Mucosa of stomach (tissue), 1 donor: ENCODE results near the gene SH3D19.

Experiments
- H3K27me3 ChIP-seq: one replicate; pipeline ENCODE4 v1.7.0; 2013; ENCODE audit warnings: mild to moderate bottlenecking, low read length; ENCODE audit not compliant: control insufficient read depth, insufficient read depth
- H3K36me3 ChIP-seq: one replicate; pipeline ENCODE4 v1.7.0; 2013; ENCODE audit warnings: low read length; ENCODE audit not compliant: control insufficient read depth, insufficient read depth
- H3K4me1 ChIP-seq: one replicate; pipeline ENCODE4 v1.7.0; 2013; ENCODE audit warnings: mild to moderate bottlenecking, low read length; ENCODE audit not compliant: control insufficient read depth, insufficient read depth
- H3K4me3 ChIP-seq: one replicate; pipeline ENCODE4 v1.7.0; 2013; ENCODE audit warnings: low read length
- H3K9ac ChIP-seq: one replicate; pipeline ENCODE4 v1.7.0; 2013; ENCODE audit warnings: mild to moderate bottlenecking, low read length, moderate library complexity
- H3K9me3 ChIP-seq: one replicate; pipeline ENCODE4 v1.7.0; 2013; ENCODE audit warnings: mild to moderate bottlenecking, low read length, moderate library complexity; ENCODE audit not compliant: control insufficient read depth
- donor health status: Pancreatic carcinoma.

SH3D19 gene

GRCh38 chr4:151218343-151218742, 107.1 kb downstream of the SH3D19 start:
- Histone ChIP-seq H3K4me1 (no peaks in the 10 kb centered on the region), H3K9ac (no peak overlapping the region), H3K27me3 (no peaks in the 10 kb centered on the region)

GRCh38 chr4:151217326-151217725, 108.1 kb downstream of the SH3D19 start:
- Histone ChIP-seq H3K9me3 (no peaks in the 10 kb centered on the region), H3K27me3 (no peaks in the 10 kb centered on the region), H3K4me3 (no peak overlapping the region), H3K36me3 (no peaks in the 10 kb centered on the region), H3K4me1 (no peaks in the 10 kb centered on the region), H3K9ac (no peak overlapping the region)

More at GRCh38 chr4:151218343-151218742, 107.1 kb downstream of the SH3D19 start:
- H3K9me3 ChIP-seq = no peaks in the 10 kb centered on the region
- H3K4me3 ChIP-seq = no peak overlapping the region
- no peaks in the 10 kb centered on the region for H3K36me3 ChIP-seq

- H3K36me3 ChIP-seq = no peaks in the 10 kb centered on the region
- H3K27me3 ChIP-seq = no peaks in the 10 kb centered on the region
- no peak overlapping the region for H3K4me3 ChIP-seq
- H3K9me3 ChIP-seq = no peaks in the 10 kb centered on the region
- H3K4me1 ChIP-seq = no peaks in the 10 kb centered on the region
- H3K9ac ChIP-seq = no peak overlapping the region
Measured at GRCh38 chr4:151215295-151215694, 110.1 kb downstream of the SH3D19 start.

- no peaks in the 10 kb centered on the region for H3K27me3 ChIP-seq
- H3K36me3 ChIP-seq = no peaks in the 10 kb centered on the region
- no peak overlapping the region for H3K9ac ChIP-seq
- H3K4me1 ChIP-seq = peaks cover 26% of the 10 kb centered on the region
- H3K4me3 ChIP-seq = no peak overlapping the region
- no peaks in the 10 kb centered on the region for H3K9me3 ChIP-seq
Measured at GRCh38 chr4:151207868-151208267, 117.5 kb downstream of the SH3D19 start.

- H3K4me3 ChIP-seq = no peak overlapping the region
- no peak overlapping the region for H3K9ac ChIP-seq
- H3K9me3 ChIP-seq = no peaks in the 10 kb centered on the region
- H3K27me3 ChIP-seq = no peaks in the 10 kb centered on the region
- H3K4me1 ChIP-seq = peaks cover 27% of the 10 kb centered on the region
- H3K36me3 ChIP-seq = no peaks in the 10 kb centered on the region
Measured at GRCh38 chr4:151207186-151207585, 118.2 kb downstream of the SH3D19 start.

GRCh38 chr4:151206241-151207005, 119.0 kb downstream of the SH3D19 start:
- Histone ChIP-seq H3K4me1 (peaks cover 27% of the 10 kb centered on the region), H3K9ac (no peak overlapping the region), H3K4me3 (no peak overlapping the region), H3K9me3 (no peaks in the 10 kb centered on the region), H3K27me3 (no peaks in the 10 kb centered on the region), H3K36me3 (no peaks in the 10 kb centered on the region)

GRCh38 chr4:151205722-151206121, 119.7 kb downstream of the SH3D19 start:
- Histone ChIP-seq H3K27me3 (no peaks in the 10 kb centered on the region), H3K9ac (no peak overlapping the region), H3K9me3 (no peaks in the 10 kb centered on the region), H3K4me3 (no peak overlapping the region), H3K36me3 (no peaks in the 10 kb centered on the region), H3K4me1 (peaks cover 27% of the 10 kb centered on the region)

- Histone ChIP-seq H3K9ac (no peak overlapping the region), H3K36me3 (no peaks in the 10 kb centered on the region), H3K4me3 (no peak overlapping the region), H3K27me3 (no peaks in the 10 kb centered on the region), H3K4me1 (peaks cover 27% of the 10 kb centered on the region), H3K9me3 (no peaks in the 10 kb centered on the region)
Measured at GRCh38 chr4:151204925-151205524, 120.4 kb downstream of the SH3D19 start.

- Histone ChIP-seq H3K9me3 (no peaks in the 10 kb centered on the region), H3K27me3 (no peaks in the 10 kb centered on the region), H3K36me3 (no peaks in the 10 kb centered on the region), H3K9ac (no peak overlapping the region), H3K4me1 (peaks cover 23% of the 10 kb centered on the region), H3K4me3 (no peak overlapping the region)
Measured at GRCh38 chr4:151202851-151203455, 122.5 kb downstream of the SH3D19 start.

- H3K4me1 ChIP-seq = peaks cover 17% of the 10 kb centered on the region
Measured at GRCh38 chr4:151202381-151202780, 123.0 kb downstream of the SH3D19 start.

GRCh38 chr4:151199319-151200190, 125.8 kb downstream of the SH3D19 start:
- H3K9ac ChIP-seq = no peak overlapping the region
- no peak overlapping the region for H3K4me3 ChIP-seq
- no peaks in the 10 kb centered on the region for H3K9me3 ChIP-seq
- H3K4me1 ChIP-seq = peaks cover 16% of the 10 kb centered on the region
- no peaks in the 10 kb centered on the region for H3K36me3 ChIP-seq
- H3K27me3 ChIP-seq = no peaks in the 10 kb centered on the region

More at GRCh38 chr4:151202381-151202780, 123.0 kb downstream of the SH3D19 start:
- Histone ChIP-seq H3K9ac (no peak overlapping the region), H3K4me3 (no peak overlapping the region), H3K27me3 (no peaks in the 10 kb centered on the region), H3K36me3 (no peaks in the 10 kb centered on the region), H3K9me3 (no peaks in the 10 kb centered on the region)
